NCI-H446 treated with DMSO at 0.1 percent for 48 hours (cell line): ENCODE data around the gene ZNF653.
"Not testable (repeated sequence)": the region's sequence is repeated elsewhere in the genome, so short reads cannot be mapped to it uniquely, and the experiment has no call there.

Source experiments
- DNase-seq: peaks from one replicate; lab custom pipeline; 2025; lab: John Stamatoyannopoulos, UW

ZNF653 gene

DNA sequence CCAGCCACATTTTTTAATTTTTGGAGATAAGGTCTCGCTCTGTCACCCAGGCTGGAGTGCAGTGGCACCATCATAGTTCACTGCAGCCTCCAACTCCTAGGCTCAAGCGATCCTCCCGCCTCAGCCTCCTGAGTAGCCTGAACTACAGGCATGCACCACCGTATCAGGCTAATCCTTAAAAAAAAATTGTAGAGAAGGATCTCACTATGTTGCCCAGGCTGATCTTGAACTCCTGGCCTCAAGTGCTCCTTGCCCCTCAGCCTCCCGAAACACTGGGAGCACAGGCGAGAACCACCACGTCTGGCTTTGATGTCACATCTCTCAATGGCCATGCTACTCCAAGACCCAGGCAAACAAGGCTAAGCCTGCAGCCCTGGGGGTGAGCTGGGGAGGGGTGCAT lies 49.0 kb downstream of the ZNF653 start:
- DNase-seq = no peak

GRCh38 chr19:11455233-11455554 lies 50.4 kb downstream of the ZNF653 start:
- not testable (repeated sequence) for DNase-seq

- DNase-seq = no peak
Observed at GRCh38 chr19:11453468-11454341, 51.9 kb downstream of the ZNF653 start.

- no peak for DNase-seq
Observed at GRCh38 chr19:11452620-11453310, 52.9 kb downstream of the ZNF653 start.

DNA sequence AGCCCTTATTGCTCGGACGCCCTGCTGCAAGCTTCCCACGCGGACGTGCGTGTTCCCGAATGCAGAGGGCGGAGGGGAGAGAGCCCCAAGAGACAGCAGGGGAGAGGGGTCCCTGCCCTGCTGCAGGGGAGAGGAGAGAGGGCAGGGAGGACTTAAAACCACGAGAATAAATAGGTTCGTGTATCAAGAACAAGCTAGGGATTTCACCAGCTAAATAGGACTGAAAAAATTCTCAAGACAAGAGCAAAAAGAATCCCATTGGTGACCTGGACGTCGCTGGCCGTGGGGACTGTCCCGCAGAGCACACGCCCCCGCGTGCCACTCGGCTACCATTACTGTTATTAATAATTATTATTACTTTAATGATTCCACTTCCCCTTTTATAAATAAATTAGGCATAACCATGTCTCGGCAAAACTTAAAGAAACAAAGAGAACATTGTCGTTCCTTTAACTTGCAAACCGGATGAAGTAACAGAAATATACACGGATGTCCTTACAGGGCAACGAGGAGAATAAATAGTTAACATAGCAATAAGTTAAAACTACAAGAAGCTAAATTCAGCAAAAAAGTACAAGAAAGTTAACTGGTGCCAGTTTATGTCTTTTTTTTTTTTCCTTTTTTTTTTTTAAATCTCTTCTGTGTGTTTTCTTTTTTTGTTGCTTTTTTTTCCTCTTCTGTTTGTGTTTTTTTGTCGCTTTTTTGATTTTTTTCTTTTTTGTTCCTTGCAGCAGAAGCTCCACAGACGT lies 53.6 kb downstream of the ZNF653 start:
- DNase-seq = no peak

DNA sequence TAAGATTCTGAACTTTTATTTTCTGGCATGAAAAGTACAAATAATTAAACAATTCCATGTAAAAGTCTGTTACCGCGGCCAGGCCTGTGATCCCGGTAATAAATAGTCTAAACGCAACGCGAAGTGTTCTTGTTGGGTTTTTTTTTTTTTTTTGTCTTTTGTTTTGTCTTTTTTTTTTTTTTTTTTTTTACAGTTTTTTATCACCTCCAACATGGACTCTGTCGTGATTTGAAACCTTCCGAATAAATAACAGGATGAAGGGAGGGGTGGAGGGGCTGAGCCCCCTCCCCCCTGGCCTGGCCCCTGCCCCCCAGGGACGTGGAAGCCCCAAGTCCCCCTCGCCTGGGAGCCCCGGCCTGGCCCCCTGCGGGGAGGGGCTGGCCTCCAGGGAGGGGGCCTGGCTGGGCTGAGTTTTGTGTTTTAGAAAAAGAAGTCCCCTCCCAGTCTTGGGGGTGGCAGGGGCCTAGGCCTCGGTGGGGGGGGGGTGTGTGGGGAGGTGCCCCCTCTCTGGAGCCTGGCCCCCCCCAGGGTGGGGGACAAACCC lies 54.2 kb downstream of the ZNF653 start:
- no peak for DNase-seq

DNA sequence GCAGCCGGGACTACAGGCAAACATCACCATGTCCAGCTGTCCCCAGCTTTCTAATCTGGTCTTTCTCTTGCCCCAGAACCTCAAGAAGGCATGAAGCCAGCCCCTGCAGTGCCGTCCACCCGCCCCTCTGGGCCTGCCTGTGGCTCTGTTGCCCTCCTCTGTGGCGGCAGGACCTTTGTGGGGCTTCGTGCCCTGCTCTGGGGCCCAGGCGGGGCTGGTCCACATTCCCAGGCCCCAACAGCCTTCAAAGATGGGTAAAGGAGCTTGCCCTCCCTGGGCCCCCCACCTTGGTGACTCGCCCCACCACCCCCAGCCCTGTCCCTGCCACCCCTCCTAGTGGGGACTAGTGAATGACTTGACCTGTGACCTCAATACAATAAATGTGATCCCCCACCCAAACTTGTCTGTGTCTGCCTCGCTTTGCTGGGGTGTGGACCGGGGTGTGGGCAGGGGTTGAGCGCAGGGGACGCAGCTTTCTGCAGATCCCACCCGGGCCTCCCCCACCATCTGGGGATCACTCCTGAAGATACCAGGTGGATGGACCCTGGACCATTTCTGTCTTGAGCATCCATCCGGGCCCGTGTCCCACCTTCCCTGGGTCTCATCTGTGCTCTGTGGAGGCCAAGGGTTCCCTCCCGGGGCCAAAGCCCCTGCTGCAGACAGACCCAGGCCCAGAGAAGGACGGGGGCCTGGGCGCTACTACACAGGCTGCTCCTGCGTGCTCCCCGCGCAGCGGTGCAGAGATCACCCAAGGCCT lies 54.9 kb downstream of the ZNF653 start:
- DNase-seq = no peak

DNA sequence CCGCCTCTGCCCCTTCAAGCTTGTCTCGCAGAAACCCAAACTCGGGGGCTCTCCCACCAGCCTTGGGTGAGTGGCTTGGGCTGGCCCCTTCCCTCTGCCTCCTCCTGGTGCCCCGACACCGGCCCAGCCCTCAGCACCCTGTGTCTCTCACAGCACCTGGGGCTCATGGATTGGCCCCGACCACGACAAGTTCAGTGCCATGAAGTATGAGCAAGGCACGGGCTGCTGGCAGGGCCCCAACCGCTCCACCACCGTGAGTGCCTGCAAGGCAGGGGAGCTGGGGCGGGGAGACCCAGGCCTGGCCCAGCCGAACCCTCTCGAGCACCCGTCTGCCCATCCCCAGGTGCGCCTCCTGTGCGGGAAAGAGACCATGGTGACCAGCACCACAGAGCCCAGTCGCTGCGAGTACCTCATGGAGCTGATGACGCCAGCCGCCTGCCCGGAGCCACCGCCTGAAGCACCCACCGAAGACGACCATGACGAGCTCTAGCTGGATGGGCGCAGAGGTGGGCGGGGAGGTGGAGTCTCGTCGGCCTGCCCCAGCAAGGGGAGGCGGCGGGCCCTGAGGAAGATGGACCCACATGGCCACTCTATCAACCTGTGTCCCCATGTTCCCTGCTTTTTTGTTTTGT lies 56.6 kb downstream of the ZNF653 start:
- no peak for DNase-seq

- no peak for DNase-seq
Observed at GRCh38 chr19:11448410-11448809, 57.2 kb downstream of the ZNF653 start.

DNA sequence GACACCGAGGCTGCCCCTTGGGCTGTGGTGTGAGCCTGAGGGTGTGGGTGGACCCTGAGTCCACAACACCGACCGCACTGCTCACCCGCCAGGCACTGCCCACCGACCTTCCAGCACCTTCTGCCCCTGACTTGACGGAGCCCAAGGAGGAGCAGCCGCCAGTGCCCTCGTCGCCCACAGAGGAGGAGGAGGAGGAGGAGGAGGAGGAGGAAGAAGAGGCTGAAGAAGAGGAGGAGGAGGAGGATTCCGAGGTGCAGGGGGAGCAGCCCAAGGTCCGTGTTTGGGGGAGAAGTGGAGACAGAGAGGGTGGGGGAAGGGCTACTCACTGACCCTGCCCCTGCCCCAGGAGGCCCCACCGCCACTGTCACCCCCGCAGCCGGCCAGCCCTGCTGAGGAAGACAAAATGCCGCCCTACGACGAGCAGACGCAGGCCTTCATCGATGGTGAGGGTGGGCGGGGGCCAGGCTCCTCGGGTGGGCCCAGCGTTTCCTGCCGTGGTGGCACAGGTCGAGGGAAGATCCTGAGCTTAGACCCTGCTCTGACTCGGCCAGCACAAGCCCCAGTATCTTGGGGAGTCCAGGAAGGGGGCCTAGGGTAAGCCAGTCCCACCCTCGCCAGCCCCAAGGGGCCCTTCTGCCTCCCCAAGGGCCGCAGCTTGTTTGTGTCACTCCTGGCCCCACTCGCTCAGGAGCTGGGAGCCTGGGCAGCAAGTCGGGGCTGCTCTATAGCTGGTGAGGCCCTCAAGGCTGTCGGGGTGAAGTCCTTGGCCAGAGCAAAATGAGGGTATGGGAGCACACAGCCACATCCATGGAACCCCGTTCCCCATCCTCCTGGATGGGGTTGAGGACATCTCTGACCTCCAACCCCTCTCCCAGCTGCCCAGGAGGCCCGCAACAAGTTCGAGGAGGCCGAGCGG lies 58.0 kb downstream of the ZNF653 start:
- no peak for DNase-seq

DNA sequence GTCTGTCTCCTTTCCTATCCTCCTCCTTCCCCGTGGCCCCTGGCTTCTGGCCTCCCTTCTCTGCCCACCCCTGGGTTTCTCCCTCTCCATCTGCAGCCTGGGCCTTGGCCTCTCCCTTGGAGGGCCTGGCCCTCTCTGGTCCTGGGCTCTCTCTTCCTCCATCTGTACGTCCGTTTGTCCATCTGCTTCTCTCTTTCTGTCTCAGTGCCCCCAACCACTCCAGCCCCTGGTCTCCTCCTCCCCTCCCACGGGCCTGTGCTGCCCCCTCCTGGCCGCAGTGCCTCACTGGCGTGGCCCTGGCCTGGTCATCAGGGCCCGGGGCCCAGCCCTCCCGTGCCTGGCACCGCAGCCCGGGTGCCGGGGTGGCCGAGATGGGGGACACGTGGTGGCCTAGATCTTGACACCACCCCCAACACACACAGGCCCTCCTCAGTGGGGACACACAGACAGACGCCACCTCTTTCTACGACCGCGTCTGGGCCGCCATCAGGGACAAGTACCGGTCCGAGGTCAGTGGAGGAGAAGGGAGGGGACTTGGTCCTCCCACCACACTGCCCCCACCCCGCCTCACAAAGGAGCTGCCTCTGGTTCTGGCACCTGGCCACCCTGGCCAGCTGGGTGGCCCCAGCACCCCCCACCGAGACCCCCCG lies 58.9 kb downstream of the ZNF653 start:
- DNase-seq = no peak

GRCh38 chr19:11446271-11446651 lies 59.4 kb downstream of the ZNF653 start:
- no peak for DNase-seq

- no peak for DNase-seq
Observed at GRCh38 chr19:11445141-11445540, 60.5 kb downstream of the ZNF653 start.

DNA sequence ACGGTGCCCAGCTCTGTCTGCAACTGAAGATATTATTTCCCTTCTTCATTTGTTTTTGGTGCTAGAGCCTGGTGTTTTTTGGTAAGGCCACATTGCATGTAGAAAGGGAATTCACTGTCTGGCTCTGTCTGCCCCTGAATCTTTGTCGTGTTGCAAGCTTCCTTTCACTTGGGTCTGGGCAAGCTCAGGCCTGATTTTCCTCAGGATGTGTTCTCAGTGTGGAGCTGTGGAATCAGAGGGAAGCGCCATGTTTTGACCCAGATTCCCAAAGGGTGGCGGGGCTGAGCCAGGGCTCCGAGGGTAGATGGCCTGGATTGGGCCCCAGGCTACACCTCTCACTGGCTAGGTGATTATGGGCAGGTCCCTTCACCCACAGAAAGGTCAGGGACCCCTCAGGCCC lies 61.6 kb downstream of the ZNF653 start:
- no peak for DNase-seq

DNA sequence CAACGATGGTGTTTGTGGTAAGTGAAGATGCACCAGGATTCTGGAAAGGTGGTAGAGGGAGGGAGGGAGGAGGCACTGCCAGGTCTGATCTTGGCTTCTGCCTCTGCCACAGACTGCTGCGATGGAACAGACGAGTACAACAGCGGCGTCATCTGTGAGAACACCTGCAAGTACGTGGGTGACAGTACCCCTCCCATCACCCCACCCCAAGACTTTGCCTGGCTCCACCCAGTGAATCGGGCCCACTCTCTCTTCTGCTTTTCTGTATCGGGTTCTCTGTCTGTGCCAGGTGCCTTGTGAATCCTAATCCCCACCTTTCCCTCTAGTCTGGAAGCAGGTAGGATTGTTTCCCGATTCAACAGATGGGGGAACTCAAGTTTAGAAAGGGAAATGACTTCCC lies 67.7 kb downstream of the ZNF653 start:
- DNase-seq = no peak

- no peak for DNase-seq
Observed at GRCh38 chr19:11435833-11436313, 69.8 kb downstream of the ZNF653 start.

- DNase-seq = peak; percentile 100
Observed at GRCh38 chr19:11435057-11435832, 70.4 kb downstream of the ZNF653 start, which contains the start of the genes ODAD3 and PRKCSH. Gene ODAD3 (minus strand): TSS chr19:11435121. CDS start chr19:11435016, 105 bp downstream. Gene PRKCSH (plus strand): TSS chr19:11435635. CDS start chr19:11436118, 483 bp downstream.

DNA sequence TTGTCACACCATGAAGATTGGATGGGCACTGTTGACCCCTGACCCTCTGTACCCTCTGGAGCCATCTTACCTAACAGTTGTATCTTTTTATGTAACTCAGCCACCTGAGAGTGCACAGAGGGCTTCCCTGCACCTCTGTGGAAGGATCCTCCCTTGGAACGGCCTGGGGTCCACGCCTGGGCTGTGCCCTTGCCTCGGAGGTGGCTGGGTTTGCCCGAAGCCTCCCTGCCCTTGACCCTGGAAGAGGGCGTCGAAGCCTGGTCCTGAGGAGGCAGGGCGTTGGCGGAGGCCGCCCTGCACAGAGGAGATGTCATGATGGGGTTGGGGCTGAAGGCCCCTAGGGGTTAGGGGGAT lies 71.0 kb downstream of the ZNF653 start:
- no peak for DNase-seq

GRCh38 chr19:11433526-11433925 lies 72.1 kb downstream of the ZNF653 start:
- DNase-seq = not testable (repeated sequence)
